Liver (tissue), 3 donors: ENCODE measurements around the gene VGF.

Experiments
- EGR1 ChIP-seq, 2 donors: IDR thresholded peaks; 2 replicates each; pipeline ENCODE4 v1.6.1; 2016 to 2018; ENCODE audit warnings: antibody characterized with exemption in 2 of 2, low read depth in 2 of 2
- FOXA1 ChIP-seq: IDR thresholded peaks from 2 replicates; pipeline ENCODE4 v1.6.1; 2016; ENCODE audit warnings: antibody characterized with exemption
- GABPA ChIP-seq, 2 donors: IDR thresholded peaks in 1 of 2; conservative IDR thresholded peaks in 1 of 2; 2 replicates each; pipeline ENCODE4 v1.6.1; 2016; ENCODE audit warnings: antibody characterized with exemption in 2 of 2, mild to moderate bottlenecking in 1 of 2, moderate library complexity in 1 of 2
- JUND ChIP-seq, 2 donors: IDR thresholded peaks; 2 replicates each; pipeline ENCODE4 v1.6.1; 2016; ENCODE audit warnings: antibody characterized with exemption in 2 of 2
- NR2F2 ChIP-seq: IDR thresholded peaks from 2 replicates; pipeline ENCODE4 v1.6.1; 2016; ENCODE audit warnings: antibody characterized with exemption
- RAD21 ChIP-seq, 2 donors: IDR thresholded peaks; 2 replicates each; pipeline ENCODE4 v1.6.1; 2016; ENCODE audit warnings: antibody characterized with exemption in 2 of 2, mild to moderate bottlenecking in 2 of 2
- SP1 ChIP-seq: IDR thresholded peaks from 2 replicates; pipeline ENCODE4 v1.6.1; 2018; ENCODE audit warnings: antibody characterized with exemption, mild to moderate bottlenecking
- TAF1 ChIP-seq: conservative IDR thresholded peaks from 2 replicates; pipeline ENCODE4 v1.6.1; 2016; ENCODE audit warnings: antibody characterized with exemption, mild to moderate bottlenecking
- TF ChIP-seq, protein P1 (sequence below): fragments of 150-350 bp; IDR thresholded peaks from 2 replicates; pipeline ENCODE4 v1.5.1; 2017; ENCODE audit warnings: improper control_type of control experiment, low read depth, low read length; ENCODE audit not compliant: missing input control
- TF ChIP-seq, protein P2 (sequence below): IDR thresholded peaks from 2 replicates; pipeline ENCODE4 v1.6.1; 2016; ENCODE audit warnings: antibody characterized with exemption
- TF ChIP-seq, protein P3 (sequence below): IDR thresholded peaks from 2 replicates; pipeline ENCODE4 v1.6.1; 2016; ENCODE audit warnings: antibody characterized with exemption, mild to moderate bottlenecking
- TF ChIP-seq, protein P4 (sequence below): IDR thresholded peaks from 2 replicates; pipeline ENCODE4 v1.6.1; 2016; ENCODE audit warnings: antibody characterized with exemption
- donor health status: healthy.
- donor health status: healthy.

DNA sequence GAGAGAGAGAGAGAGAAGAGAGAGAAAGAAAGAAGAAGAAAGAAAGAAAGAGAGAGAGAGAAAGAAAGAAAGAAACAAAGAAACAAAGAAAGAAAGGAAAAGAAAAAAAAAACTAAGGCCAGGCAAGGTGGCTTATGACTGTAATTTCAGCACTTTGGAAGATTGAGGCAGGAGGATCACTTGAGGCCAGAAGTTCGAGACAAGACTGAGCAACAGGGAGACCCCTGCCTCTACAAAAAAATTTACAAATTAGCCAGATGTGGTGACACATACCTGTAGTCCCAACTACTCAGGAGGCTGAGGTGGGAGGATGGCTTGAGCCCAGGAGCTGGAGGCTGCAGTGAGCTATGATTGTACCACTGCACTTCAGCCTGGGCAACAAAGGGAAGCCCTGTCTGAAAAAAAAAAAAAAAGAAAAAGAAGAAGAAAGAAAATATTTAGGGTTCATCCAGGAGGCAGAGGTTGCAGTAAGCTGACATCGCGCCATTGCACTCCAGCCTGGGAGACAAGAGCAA is 35.7 kb downstream of the VGF start:
- TF ChIP-seq, protein P1, sequence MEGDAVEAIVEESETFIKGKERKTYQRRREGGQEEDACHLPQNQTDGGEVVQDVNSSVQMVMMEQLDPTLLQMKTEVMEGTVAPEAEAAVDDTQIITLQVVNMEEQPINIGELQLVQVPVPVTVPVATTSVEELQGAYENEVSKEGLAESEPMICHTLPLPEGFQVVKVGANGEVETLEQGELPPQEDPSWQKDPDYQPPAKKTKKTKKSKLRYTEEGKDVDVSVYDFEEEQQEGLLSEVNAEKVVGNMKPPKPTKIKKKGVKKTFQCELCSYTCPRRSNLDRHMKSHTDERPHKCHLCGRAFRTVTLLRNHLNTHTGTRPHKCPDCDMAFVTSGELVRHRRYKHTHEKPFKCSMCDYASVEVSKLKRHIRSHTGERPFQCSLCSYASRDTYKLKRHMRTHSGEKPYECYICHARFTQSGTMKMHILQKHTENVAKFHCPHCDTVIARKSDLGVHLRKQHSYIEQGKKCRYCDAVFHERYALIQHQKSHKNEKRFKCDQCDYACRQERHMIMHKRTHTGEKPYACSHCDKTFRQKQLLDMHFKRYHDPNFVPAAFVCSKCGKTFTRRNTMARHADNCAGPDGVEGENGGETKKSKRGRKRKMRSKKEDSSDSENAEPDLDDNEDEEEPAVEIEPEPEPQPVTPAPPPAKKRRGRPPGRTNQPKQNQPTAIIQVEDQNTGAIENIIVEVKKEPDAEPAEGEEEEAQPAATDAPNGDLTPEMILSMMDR = no peak
- TF ChIP-seq, protein P2, sequence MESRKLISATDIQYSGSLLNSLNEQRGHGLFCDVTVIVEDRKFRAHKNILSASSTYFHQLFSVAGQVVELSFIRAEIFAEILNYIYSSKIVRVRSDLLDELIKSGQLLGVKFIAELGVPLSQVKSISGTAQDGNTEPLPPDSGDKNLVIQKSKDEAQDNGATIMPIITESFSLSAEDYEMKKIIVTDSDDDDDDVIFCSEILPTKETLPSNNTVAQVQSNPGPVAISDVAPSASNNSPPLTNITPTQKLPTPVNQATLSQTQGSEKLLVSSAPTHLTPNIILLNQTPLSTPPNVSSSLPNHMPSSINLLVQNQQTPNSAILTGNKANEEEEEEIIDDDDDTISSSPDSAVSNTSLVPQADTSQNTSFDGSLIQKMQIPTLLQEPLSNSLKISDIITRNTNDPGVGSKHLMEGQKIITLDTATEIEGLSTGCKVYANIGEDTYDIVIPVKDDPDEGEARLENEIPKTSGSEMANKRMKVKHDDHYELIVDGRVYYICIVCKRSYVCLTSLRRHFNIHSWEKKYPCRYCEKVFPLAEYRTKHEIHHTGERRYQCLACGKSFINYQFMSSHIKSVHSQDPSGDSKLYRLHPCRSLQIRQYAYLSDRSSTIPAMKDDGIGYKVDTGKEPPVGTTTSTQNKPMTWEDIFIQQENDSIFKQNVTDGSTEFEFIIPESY = no peak
- TF ChIP-seq SP1 (no peak), EGR1 (IDR thresholded peaks at IDR 0.05; ENCODE audit: low read depth in 2 of 2) (no peak), NR2F2 (no peak), RAD21 (IDR thresholded peaks at IDR 0.05) (no peak), JUND (IDR thresholded peaks at IDR 0.05) (no peak), TAF1 (no peak), GABPA (IDR thresholded peaks at IDR 0.05 in 1 of 2, conservative IDR thresholded peaks at IDR 0.05 in 1 of 2) (no peak), FOXA1 (no peak)
- TF ChIP-seq, protein P3, sequence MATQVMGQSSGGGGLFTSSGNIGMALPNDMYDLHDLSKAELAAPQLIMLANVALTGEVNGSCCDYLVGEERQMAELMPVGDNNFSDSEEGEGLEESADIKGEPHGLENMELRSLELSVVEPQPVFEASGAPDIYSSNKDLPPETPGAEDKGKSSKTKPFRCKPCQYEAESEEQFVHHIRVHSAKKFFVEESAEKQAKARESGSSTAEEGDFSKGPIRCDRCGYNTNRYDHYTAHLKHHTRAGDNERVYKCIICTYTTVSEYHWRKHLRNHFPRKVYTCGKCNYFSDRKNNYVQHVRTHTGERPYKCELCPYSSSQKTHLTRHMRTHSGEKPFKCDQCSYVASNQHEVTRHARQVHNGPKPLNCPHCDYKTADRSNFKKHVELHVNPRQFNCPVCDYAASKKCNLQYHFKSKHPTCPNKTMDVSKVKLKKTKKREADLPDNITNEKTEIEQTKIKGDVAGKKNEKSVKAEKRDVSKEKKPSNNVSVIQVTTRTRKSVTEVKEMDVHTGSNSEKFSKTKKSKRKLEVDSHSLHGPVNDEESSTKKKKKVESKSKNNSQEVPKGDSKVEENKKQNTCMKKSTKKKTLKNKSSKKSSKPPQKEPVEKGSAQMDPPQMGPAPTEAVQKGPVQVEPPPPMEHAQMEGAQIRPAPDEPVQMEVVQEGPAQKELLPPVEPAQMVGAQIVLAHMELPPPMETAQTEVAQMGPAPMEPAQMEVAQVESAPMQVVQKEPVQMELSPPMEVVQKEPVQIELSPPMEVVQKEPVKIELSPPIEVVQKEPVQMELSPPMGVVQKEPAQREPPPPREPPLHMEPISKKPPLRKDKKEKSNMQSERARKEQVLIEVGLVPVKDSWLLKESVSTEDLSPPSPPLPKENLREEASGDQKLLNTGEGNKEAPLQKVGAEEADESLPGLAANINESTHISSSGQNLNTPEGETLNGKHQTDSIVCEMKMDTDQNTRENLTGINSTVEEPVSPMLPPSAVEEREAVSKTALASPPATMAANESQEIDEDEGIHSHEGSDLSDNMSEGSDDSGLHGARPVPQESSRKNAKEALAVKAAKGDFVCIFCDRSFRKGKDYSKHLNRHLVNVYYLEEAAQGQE = no peak
- TF ChIP-seq, protein P4, sequence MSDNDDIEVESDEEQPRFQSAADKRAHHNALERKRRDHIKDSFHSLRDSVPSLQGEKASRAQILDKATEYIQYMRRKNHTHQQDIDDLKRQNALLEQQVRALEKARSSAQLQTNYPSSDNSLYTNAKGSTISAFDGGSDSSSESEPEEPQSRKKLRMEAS = no peak
